GM23248 (cell line): ENCODE results near the gene RPL27A.

Experiments used
- EZH2 ChIP-seq: fragments of 200-600 bp; sonication (generic); IDR thresholded peaks from 2 replicates; pipeline ENCODE4 v1.6.1; 2018; ENCODE audit warnings: antibody characterized with exemption, mild to moderate bottlenecking; ENCODE audit not compliant: insufficient read depth, poor library complexity, severe bottlenecking
- EZH2phosphoT487 ChIP-seq: fragments of 200-600 bp; sonication (generic); IDR thresholded peaks from 2 replicates; pipeline ENCODE4 v1.6.1; 2018; ENCODE audit warnings: antibody characterized with exemption, moderate library complexity, mild to moderate bottlenecking, low read depth; ENCODE audit not compliant: insufficient read depth

- TF ChIP-seq EZH2phosphoT487, result no peak
- TF ChIP-seq EZH2, result no peak
Measured at GRCh38 chr11:8683115-8683807, 669 bp downstream of the RPL27A start.
